Measurements from ENCODE around the gene ARHGAP31.
"Not testable (repeated sequence)": the region's sequence is repeated elsewhere in the genome, so short reads cannot be mapped to it uniquely, and the experiment has no call there.

Gene ARHGAP31

GRCh38 chr3:119352034-119352609 lies 57.9 kb downstream of the ARHGAP31 start:
- no peak for DNase-seq

- DNase-seq, result no peak
Measured at GRCh38 chr3:119352863-119353527, 58.8 kb downstream of the ARHGAP31 start.

DNA sequence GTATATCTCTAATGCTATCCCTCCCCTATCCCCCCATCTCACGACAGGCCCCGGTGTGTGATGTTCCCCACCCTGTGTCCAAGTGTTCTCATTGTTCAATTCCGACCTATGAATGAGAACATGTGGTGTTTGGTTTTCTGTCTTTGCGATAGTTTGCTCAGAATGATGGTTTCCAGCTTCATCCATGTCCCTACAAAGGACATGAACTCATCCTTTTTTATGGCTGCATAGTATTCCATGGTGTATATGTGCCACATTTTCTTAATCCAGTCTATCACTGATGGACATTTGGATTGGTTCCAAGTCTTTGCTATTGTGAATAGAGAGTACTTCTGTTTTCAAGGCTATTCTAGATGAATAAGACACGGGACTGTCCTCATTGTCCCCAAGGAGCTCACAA lies 61.4 kb downstream of the ARHGAP31 start:
- DNase-seq, result not testable (repeated sequence)

DNA sequence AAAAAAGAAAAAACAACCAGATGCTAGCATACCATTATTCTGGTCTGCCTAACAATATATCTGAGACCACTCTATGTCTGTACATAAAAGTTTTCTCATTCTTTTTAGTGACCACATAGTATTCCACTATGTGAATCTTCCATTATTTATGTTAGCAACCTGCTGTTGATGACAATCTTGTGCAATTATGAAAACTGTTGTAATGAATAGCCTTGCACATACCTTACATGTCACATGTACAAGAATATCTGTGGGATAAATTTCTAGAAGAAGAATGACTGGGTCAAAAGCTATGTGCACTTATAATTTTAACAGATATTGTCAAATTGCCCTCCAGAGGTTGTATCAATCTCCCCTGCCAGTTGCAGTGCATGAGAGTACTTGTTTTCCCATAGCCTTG lies 62.5 kb downstream of the ARHGAP31 start:
- no peak for DNase-seq

GRCh38 chr3:119357190-119357589 lies 63.0 kb downstream of the ARHGAP31 start:
- DNase-seq, result no peak

DNA sequence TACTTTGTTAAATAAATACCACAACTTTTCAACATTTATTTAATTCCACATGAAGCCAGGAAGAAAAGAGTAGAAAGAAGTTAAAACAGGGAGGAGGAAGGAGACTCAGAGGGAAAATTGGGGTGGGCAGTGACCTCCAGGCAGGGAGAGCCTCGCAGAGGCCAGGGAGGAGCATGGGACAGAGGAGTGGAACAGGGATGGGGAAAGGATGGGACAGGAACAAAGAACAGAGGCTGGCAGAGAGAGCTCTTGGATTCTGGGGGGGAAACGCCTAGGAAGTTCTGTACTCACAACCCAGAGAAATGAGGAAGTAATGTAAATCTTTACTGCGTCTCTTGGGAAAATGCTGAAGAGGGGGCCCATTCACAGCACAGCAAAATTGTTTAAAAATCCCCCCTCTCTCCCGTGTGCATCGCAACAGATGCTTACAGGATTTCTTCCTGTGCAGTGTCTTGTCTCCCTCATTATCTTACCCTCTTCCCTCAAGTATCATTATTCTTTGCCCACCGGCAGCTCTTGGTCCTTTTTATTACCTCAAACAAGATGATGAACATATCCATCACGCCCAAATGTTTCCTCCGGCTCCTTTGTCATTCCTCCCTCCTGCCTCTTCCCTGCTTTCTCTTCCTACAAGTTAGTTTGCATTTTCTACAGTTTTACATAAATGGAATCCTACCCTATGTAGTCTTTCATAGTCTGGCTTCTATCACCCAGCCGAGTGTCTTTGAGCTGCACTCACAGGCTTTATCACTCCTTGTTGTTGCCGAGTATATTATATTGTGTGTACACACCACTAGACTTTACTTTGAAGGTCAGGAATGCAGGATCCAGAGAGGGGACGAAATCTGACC lies 65.5 kb downstream of the ARHGAP31 start:
- no peak for DNase-seq

- no peak for DNase-seq
Measured at GRCh38 chr3:119360736-119361462, 66.7 kb downstream of the ARHGAP31 start.

DNA sequence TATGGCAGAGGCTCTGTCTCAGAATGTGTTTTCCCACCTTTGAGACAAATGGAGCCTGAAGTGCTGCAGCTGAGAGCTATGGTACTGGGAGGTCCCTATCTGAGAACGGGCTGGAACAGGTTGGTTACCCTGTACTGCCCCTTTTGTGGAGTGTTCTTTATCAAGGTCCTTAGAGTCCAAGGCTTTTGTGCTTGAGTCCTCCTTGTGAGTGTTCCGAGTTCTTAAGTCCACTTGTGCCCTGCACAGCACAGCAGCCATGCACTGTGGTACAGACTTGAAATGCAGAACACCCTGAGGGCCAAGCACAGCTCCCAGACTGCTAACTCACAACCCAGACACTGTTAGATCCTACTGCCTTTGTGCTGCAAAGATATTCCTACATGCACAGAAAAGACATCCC lies 67.8 kb downstream of the ARHGAP31 start:
- no peak for DNase-seq

- no peak for DNase-seq
Measured at GRCh38 chr3:119362940-119363725, 69.0 kb downstream of the ARHGAP31 start.

DNA sequence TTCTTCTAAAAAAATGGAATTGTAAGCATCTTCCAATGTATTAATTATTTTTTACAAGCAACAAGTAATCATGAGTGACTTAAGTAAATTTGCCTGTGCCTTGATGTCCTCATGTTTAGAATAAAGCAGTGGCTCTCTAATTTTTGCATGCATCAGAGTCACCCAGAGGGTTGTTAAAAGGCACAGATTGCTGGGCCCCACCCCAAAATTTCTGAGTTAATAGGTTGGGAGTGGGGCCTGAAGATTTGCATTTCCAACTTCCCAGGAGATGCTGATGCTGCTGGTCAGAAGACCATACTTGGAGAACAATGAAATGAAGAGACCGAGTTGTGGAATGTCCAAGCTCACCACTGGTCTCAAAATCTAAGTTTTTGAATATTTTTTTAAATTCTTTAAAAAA lies 70.2 kb downstream of the ARHGAP31 start:
- no peak for DNase-seq

- no peak for DNase-seq
Measured at GRCh38 chr3:119365418-119365817, 71.2 kb downstream of the ARHGAP31 start.

- DNase-seq, result no peak
Measured at GRCh38 chr3:119367000-119367399, 72.8 kb downstream of the ARHGAP31 start.

DNA sequence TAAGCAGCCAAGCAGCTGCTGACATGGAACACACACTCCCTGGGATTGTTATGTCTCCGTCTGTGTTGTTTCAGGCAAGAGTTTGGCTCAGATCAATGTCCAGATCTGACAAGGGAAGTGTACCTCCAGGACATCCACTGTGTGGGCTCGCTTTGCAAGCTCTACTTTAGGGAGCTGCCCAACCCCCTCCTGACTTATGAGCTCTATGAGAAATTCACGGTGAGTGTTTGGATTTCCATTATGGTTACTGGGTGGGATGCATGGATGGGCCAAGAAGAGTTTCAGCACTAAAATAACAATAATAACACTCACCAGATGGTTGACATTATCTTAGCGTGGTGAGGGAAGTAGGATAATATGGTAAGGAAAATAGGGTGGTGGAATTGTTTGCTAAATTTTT lies 74.1 kb downstream of the ARHGAP31 start:
- no peak for DNase-seq

DNA sequence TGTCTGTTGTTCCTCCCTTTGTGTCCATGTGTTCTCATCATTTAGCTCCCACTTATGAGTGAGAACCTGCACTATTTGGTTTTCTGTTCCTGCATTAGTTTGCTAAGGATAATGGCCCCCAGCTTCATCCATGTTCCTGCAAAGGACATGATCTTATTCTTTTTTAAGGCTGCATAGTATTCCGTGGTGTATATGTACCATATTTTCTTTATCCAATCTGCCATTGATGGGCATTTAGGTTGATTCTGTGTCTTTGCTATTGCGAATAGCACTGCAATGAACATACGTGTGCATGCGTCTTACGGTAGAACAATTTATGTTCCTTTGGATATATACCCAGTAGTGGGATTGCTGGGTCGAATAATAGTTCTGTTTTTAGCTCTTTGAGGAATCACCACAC lies 77.6 kb downstream of the ARHGAP31 start:
- DNase-seq, result not testable (repeated sequence)

GRCh38 chr3:119375106-119375505 lies 80.9 kb downstream of the ARHGAP31 start:
- no peak for DNase-seq

- DNase-seq, result no peak
Measured at GRCh38 chr3:119375510-119375909, 81.3 kb downstream of the ARHGAP31 start.

DNA sequence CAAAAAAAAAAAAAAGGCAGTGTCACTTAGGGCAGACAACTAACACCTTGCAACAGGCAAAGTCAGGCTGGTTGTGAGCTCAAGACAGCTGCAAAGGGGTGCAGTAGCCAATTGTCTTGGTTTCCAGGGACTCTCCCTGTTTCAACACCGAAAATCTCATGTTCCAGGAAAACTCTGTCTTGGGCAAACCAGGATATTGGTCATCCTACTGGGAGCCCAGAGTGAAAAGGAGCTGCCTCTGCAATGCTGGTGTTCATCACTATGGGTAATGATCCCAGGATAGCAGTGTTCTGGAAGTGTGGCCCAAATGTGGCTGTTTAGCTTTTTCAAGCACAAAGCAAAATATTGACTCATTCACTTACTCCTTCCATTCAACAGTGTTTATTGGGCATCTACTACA lies 82.6 kb downstream of the ARHGAP31 start:
- DNase-seq, result no peak

DNA sequence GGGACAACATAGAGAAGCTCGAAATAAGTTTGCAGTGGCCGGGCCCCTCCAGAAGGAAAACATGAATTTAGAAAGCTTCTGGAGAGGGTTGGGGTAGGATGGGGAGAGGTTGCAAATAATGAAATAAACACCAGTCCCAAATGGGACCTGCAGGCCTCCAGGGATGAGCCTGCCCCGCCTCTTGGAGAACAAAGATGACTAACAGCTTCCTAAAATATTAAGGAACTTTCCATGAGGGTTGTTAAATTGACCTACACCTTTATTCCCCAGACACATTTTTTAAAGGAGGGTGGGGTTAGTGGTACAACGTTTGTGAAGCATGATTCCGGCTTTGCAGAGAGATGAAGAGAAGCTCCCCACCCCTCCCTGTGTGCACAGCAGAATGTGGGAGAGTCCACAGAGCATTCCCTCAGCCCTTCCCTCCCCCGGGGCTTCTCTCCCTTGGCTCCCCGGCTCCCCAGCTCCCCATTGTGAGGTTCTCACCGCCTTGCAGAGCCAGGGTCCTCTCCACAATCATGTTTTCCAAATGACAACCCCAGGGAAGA lies 84.1 kb downstream of the ARHGAP31 start:
- DNase-seq, result no peak

GRCh38 chr3:119380697-119381096 lies 86.5 kb downstream of the ARHGAP31 start:
- peak; percentile 0 for DNase-seq

- no peak for DNase-seq
Measured at GRCh38 chr3:119382134-119382533, 88.0 kb downstream of the ARHGAP31 start.

DNA sequence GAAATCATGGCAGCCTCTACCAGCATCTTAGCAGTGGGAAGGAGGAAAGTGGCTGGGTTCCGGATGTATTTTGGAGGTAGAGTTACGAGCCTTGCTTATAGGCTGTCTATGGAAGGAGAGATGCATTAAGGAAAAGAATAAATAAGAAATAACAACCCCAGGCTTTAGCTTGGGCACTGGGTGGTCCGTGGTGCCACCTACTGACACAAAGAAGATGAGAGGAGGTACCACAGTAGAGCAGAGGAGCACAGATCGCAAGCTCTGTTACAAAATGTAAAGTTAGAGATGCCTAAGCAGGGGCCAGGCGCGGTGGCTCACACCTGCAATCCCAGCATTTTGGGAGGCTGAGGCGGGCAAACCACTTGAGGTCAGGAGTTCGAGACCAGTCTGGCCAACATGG lies 94.4 kb downstream of the ARHGAP31 start:
- DNase-seq, result no peak

DNA sequence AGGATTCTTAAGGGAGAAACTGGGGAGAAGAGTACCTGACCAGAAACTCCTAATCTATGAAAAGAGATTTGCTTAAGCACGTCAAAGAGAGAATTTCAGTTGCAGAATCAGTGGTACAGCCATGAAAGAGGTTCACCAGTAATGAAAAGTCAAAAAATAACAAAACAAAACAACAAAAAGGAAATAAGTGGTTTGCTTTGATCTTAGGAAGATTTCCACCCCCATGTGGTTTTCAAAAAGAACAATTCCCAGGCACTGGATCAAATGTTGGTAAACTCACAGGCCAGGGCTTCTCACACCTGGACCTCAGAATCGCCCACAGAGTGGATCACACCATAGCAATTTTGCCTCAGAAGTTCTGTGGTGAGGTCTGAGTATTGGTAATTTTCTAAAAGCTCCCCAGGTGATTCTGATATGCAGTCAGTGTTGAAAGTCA lies 101.8 kb downstream of the ARHGAP31 start:
- DNase-seq, result no peak

Data from NCI-H510A treated with DMSO at 0.1 percent for 48 hours (cell line).